ENCODE data around the gene NTHL1.

- no peak for TF ChIP-seq MYC (IDR thresholded peaks at IDR 0.05; ENCODE audit: low read depth, low read length)
- TF ChIP-seq CTCF (IDR thresholded peaks at IDR 0.05; ENCODE audit: extremely low read depth in 1 of 2, insufficient read depth in 1 of 2, low read depth in 1 of 2, low read length in 2 of 2) = no peak
- no peak for TF ChIP-seq POLR2AphosphoS5 (IDR thresholded peaks at IDR 0.05; ENCODE audit: insufficient read depth, low read depth, low read length)
- no peak for TF ChIP-seq EZH2 (IDR thresholded peaks at IDR 0.05; ENCODE audit: borderline replicate concordance, low read depth, low read length, severe bottlenecking)
- TF ChIP-seq MAX (IDR thresholded peaks at IDR 0.05; ENCODE audit: insufficient read depth, insufficient read length) = no peak
Observed at GRCh38 chr16:2042171-2042985, 5.3 kb downstream of the NTHL1 start.

Data from endothelial cell of umbilical vein (primary cell).